Measurements from ENCODE around the gene TMEM242. TPM values are rescaled to one million over a fixed set of nuclear protein-coding genes. Genes with fewer than 3 reads are reported as not detected.

Gene TMEM242
- polyA plus RNA-seq, 1 of the 3 experiments (the other 2 are of a cell fraction): 7.4 TPM

DNA sequence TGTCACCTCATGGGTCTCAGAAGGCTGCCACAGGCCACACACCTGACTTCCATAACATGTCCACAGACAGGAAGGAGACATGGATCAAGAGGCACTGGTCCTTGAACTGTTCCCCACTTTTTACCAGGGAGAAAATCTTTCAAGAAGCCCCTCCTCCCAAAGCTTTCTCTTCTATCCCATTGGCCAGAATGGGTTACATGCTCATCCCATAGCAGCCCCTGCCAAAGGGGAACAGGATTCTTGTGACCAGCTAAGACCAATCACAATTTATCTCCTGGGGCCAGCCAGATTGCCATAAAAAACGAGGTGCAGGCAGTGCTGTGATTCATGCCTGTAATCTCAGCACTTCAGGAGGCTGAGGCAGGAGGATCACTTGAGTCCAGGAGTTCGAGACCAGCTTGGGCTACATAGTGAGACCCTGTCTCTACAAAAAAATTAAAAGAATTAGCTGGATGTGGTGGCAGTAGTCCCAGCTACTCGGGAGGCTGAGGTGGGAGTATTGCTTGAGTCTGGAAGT, 59.4 kb downstream of the TMEM242 start:
- no peak for TF ChIP-seq RCOR1 (IDR thresholded peaks at IDR 0.05; ENCODE audit: low read length)
- TF ChIP-seq, protein P1, sequence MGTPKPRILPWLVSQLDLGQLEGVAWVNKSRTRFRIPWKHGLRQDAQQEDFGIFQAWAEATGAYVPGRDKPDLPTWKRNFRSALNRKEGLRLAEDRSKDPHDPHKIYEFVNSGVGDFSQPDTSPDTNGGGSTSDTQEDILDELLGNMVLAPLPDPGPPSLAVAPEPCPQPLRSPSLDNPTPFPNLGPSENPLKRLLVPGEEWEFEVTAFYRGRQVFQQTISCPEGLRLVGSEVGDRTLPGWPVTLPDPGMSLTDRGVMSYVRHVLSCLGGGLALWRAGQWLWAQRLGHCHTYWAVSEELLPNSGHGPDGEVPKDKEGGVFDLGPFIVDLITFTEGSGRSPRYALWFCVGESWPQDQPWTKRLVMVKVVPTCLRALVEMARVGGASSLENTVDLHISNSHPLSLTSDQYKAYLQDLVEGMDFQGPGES (IDR thresholded peaks at IDR 0.05; ENCODE audit: low read depth, low read length): no peak
- TF ChIP-seq CHD2 (IDR thresholded peaks at IDR 0.05; ENCODE audit: low read length, partially characterized antibody): no peak
- TF ChIP-seq, protein P2, sequence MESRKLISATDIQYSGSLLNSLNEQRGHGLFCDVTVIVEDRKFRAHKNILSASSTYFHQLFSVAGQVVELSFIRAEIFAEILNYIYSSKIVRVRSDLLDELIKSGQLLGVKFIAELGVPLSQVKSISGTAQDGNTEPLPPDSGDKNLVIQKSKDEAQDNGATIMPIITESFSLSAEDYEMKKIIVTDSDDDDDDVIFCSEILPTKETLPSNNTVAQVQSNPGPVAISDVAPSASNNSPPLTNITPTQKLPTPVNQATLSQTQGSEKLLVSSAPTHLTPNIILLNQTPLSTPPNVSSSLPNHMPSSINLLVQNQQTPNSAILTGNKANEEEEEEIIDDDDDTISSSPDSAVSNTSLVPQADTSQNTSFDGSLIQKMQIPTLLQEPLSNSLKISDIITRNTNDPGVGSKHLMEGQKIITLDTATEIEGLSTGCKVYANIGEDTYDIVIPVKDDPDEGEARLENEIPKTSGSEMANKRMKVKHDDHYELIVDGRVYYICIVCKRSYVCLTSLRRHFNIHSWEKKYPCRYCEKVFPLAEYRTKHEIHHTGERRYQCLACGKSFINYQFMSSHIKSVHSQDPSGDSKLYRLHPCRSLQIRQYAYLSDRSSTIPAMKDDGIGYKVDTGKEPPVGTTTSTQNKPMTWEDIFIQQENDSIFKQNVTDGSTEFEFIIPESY (IDR thresholded peaks at IDR 0.05; ENCODE audit: borderline replicate concordance, low read depth): no peak
- no peak for TF ChIP-seq EP300 (IDR thresholded peaks at IDR 0.05; ENCODE audit: borderline replicate concordance in 1 of 2, low read depth in 1 of 2, low read length in 1 of 2)
- TF ChIP-seq RFX5 (IDR thresholded peaks at IDR 0.05; ENCODE audit: low read length): no peak
- no peak for TF ChIP-seq NFIC (IDR thresholded peaks at IDR 0.05; ENCODE audit: borderline replicate concordance)
- no peak for TF ChIP-seq SIN3A (IDR thresholded peaks at IDR 0.05; ENCODE audit: borderline replicate concordance, low read depth, low read length)
- TF ChIP-seq TCF12 (IDR thresholded peaks at IDR 0.05): no peak
- TF ChIP-seq TAF1 (IDR thresholded peaks at IDR 0.05; ENCODE audit: borderline replicate concordance, low read depth, low read length): no peak
- no peak overlapping the region for H3K4me3 ChIP-seq (ENCODE audit: low read depth in 2 of 2, low read length in 1 of 2)
- H3K27me3 ChIP-seq (ENCODE audit: insufficient read depth): no peaks in the 10 kb centered on the region
- H3K36me3 ChIP-seq (replicated peaks in 1 of 2; ENCODE audit: control insufficient read depth in 1 of 2, insufficient read depth in 2 of 2, low read length in 1 of 2): no peaks in the 10 kb centered on the region
- H3K9me2 ChIP-seq: no peaks in the 10 kb centered on the region
- POLR2A ChIA-PET: no interaction called here
- CTCF ChIA-PET: interaction anchor here (0.8 to 1.6 kb wide), 3 partner anchors 10 to 229 kb away, joined by 3 to 9 read pairs (median 4); no protein-coding TSS in a partner anchor
- WGBS (ENCODE audit: low lambda C conversion rate): 26% methylated on average over 3 of the region's 3 CpGs
- no peak overlapping the region for H3K9ac ChIP-seq
- no peaks in the 10 kb centered on the region; a peak in 1 of 4 replicates for H3K4me1 ChIP-seq (ENCODE audit: control insufficient read depth in 1 of 2, insufficient read depth in 2 of 2, low read depth in 1 of 2, low read length in 1 of 2)
- no peak overlapping the region for H3K4me2 ChIP-seq
- no peaks in the 10 kb centered on the region for H3F3A ChIP-seq (replicated peaks; ENCODE audit: insufficient read depth)
- no peaks in the 10 kb centered on the region for H4K20me1 ChIP-seq (ENCODE audit: insufficient read depth)
- no peak overlapping the region for H3K27ac ChIP-seq (ENCODE audit: low read depth in 2 of 2, low read length in 1 of 2)
- no peak for DNase-seq
- no peaks in the 10 kb centered on the region for H3K79me2 ChIP-seq (ENCODE audit: insufficient read depth)
- no peaks in the 10 kb centered on the region for H3K9me3 ChIP-seq
- H2AFZ ChIP-seq (ENCODE audit: low read depth): no peak overlapping the region

DNA sequence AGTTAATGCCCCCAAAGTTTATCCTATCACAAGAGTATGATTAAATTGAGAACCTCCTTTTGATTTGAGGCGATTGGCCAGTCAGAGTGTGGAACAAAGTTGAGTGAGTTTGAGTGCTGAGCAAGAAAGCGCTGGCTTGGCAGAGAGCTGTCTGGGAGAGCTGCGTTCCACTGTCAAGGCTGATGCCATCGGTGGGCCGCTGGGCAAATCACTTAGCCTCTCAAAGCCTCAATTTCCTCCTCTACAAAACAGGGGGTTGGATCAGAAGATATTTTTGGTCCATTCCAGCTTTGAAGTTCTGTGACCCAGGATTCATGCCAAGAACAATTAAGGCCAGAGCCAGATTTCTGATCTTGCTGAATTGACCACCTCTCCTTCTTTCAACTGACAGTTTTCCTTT, 60.2 kb downstream of the TMEM242 start:
- no peaks in the 10 kb centered on the region for H3K4me1 ChIP-seq (ENCODE audit: control insufficient read depth in 1 of 2, insufficient read depth in 2 of 2, low read depth in 1 of 2, low read length in 1 of 2)
- no peak overlapping the region for H3K4me2 ChIP-seq
- no peaks in the 10 kb centered on the region for H3F3A ChIP-seq (replicated peaks; ENCODE audit: insufficient read depth)
- H3K4me3 ChIP-seq (ENCODE audit: low read depth in 2 of 2, low read length in 1 of 2): no peak overlapping the region
- WGBS (ENCODE audit: low lambda C conversion rate): 80% methylated on average over 3 of the region's 5 CpGs
- no peaks in the 10 kb centered on the region for H4K20me1 ChIP-seq (ENCODE audit: insufficient read depth)
- no peaks in the 10 kb centered on the region for H3K9me2 ChIP-seq
- H3K27me3 ChIP-seq (ENCODE audit: insufficient read depth): no peaks in the 10 kb centered on the region
- H3K79me2 ChIP-seq (ENCODE audit: insufficient read depth): no peaks in the 10 kb centered on the region
- H3K9me3 ChIP-seq: no peaks in the 10 kb centered on the region
- TF ChIP-seq FOXM1 (IDR thresholded peaks at IDR 0.05; ENCODE audit: low read depth): no peak
- H2AFZ ChIP-seq (ENCODE audit: low read depth): no peak overlapping the region
- ChIA-PET POLR2A (interaction anchor here (0.9 kb wide), 1 partner anchor 12 kb away, joined by 3 read pairs; no protein-coding TSS in a partner anchor), CTCF (interaction anchor here (0.8 to 1.6 kb wide), 2 partner anchors 10 to 11 kb away, joined by 3 to 9 read pairs; no protein-coding TSS in a partner anchor)
- H3K9ac ChIP-seq: no peak overlapping the region
- no peak overlapping the region for H3K27ac ChIP-seq (ENCODE audit: low read depth in 2 of 2, low read length in 1 of 2)
- H3K36me3 ChIP-seq (replicated peaks in 1 of 2; ENCODE audit: control insufficient read depth in 1 of 2, insufficient read depth in 2 of 2, low read length in 1 of 2): no peaks in the 10 kb centered on the region
- no peak for DNase-seq
